HUES64 (cell line): ENCODE results near the gene MX1.

Source experiments
- H3K27ac ChIP-seq: 2 replicates; pipeline ENCODE4 v1.7.0; 2013; ENCODE audit warnings: low read depth, low read length, inconsistent platforms
- H3K27me3 ChIP-seq: 2 replicates; pipeline ENCODE4 v1.6.1; 2013; ENCODE audit warnings: mild to moderate bottlenecking, low read length; ENCODE audit not compliant: insufficient read depth
- H3K36me3 ChIP-seq: 2 replicates; pipeline ENCODE4 v1.6.1; 2013; ENCODE audit warnings: mild to moderate bottlenecking, low read length; ENCODE audit not compliant: insufficient read depth
- H3K4me1 ChIP-seq: 2 replicates; pipeline ENCODE4 v1.6.1; 2013; ENCODE audit warnings: mild to moderate bottlenecking, low read length, moderate library complexity; ENCODE audit not compliant: insufficient read depth
- H3K4me3 ChIP-seq: 2 replicates; pipeline ENCODE4 v1.5.1; 2013; ENCODE audit warnings: mild to moderate bottlenecking, low read length, moderate library complexity
- H3K9ac ChIP-seq: 2 replicates; pipeline ENCODE4 v1.6.1; 2013; ENCODE audit warnings: mild to moderate bottlenecking, low read depth, low read length
- H3K9me3 ChIP-seq: 2 replicates; pipeline ENCODE4 v1.6.1; 2013; ENCODE audit warnings: low read depth, low read length; ENCODE audit not compliant: insufficient read depth
- WGBS: fragments of 150-250, 120-280 bp; methylation state at CpG from one replicate; pipeline ENCODE4 v1.1.7; 2013; ENCODE audit warnings: missing lambda C conversion rate; 5-methylcytosine and 5-hydroxymethylcytosine counted together

The MX1 gene

DNA sequence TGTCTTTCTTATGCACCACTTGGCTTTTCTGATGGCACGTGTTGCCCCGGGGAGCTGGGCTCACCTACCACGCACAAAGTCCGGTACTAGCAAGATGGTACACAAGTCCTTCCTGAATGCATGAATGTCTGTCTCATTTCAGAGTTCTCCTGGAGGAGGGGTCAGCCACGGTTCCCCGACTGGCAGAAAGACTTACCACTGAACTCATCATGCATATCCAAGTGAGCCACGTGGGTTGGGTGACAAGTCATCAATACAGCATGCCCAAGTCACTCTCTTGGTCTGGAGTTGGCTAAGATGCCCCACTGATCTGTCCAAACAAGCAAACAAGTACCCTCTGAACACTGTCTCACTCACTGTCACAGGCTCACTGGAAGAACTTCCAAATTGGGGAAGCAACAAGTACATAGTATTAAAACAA, 28.6 kb upstream of the MX1 start:
- Histone ChIP-seq H3K4me1 (peaks cover 11% of the 10 kb centered on the region), H3K27ac (no peak overlapping the region), H3K9ac (no peak overlapping the region), H3K36me3 (no peaks in the 10 kb centered on the region), H3K9me3 (no peaks in the 10 kb centered on the region), H3K4me3 (no peak overlapping the region), H3K27me3 (no peaks in the 10 kb centered on the region)
- 88% methylated on average over 7 of the region's 7 CpGs for WGBS

DNA sequence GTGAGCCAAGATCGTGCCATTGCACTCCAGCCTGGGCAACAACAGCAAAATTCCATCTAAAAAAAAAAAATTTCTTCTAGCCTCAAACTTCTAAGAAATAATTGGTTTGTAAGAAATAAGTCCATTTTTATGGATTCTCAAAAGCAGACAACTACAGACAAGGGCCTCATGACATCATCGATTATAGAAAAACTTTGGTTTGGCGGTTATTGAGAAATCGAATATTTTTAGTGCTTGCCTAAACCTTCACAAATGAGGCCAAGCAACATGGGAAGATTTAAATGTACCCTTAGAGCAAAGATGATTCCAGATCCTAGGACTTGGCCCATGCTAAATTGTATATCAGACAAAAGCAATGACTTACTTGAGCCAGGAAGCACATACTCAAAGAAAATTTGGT, 27.8 kb upstream of the MX1 start:
- Histone ChIP-seq H3K4me3 (no peak overlapping the region), H3K9ac (no peak overlapping the region), H3K27ac (no peak overlapping the region), H3K36me3 (no peaks in the 10 kb centered on the region), H3K4me1 (peaks cover 11% of the 10 kb centered on the region), H3K27me3 (no peaks in the 10 kb centered on the region), H3K9me3 (no peaks in the 10 kb centered on the region)
- WGBS, result 96% methylated on average over 4 of the region's 4 CpGs

DNA sequence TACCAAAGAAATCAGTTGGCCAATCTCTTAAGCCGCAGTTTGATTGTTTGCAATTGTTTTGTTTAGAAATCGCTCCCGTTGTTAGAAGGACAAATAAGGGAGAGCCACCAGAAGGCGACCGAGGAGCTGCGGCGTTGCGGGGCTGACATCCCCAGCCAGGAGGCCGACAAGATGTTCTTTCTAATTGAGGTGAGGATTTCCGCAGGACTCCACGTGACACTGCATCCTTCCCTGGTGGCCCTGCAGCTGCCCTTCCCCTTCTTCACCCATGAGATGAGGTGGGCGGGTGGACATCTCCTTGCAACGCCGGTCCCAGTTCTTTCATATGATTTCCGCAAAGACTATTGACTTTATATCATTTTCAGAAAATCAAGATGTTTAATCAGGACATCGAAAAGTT, 27.2 kb upstream of the MX1 start:
- H3K4me1 ChIP-seq, result peaks cover 11% of the 10 kb centered on the region
- H3K4me3 ChIP-seq, result no peak overlapping the region
- no peak overlapping the region for H3K27ac ChIP-seq
- no peaks in the 10 kb centered on the region for H3K27me3 ChIP-seq
- 94% methylated on average over 16 of the region's 16 CpGs for WGBS
- H3K36me3 ChIP-seq, result no peaks in the 10 kb centered on the region
- no peaks in the 10 kb centered on the region for H3K9me3 ChIP-seq
- H3K9ac ChIP-seq, result no peak overlapping the region

DNA sequence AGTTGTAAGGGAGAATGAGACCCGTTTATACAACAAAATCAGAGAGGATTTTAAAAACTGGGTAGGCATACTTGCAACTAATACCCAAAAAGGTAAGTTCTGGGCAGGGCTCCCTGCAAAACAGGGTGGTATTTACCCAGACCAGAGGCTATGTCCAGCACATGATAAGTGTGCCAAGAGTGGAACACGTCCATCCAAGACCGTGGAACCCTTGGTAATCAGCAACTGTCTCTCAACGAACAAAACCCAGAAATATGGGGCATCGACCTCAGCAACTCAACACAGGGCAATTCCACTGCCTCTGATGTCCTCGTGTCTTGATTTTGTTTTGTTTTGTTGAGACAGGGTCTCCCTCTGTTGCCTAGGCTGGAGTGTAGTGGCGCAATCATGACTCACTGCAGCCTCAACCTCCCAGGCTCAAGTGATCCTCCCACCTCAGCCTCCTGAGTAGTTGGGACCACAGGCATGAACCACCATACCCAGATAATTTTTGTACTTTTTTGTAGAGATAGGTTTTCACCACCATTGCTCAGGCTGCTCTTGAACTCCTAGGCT, 26.7 kb upstream of the MX1 start:
- no peaks in the 10 kb centered on the region for H3K36me3 ChIP-seq
- 94% methylated on average over 7 of the region's 7 CpGs for WGBS
- no peaks in the 10 kb centered on the region for H3K27me3 ChIP-seq
- no peak overlapping the region for H3K4me3 ChIP-seq
- H3K9ac ChIP-seq, result no peak overlapping the region
- H3K4me1 ChIP-seq, result peaks cover 11% of the 10 kb centered on the region
- no peak overlapping the region for H3K27ac ChIP-seq
- H3K9me3 ChIP-seq, result no peaks in the 10 kb centered on the region

DNA sequence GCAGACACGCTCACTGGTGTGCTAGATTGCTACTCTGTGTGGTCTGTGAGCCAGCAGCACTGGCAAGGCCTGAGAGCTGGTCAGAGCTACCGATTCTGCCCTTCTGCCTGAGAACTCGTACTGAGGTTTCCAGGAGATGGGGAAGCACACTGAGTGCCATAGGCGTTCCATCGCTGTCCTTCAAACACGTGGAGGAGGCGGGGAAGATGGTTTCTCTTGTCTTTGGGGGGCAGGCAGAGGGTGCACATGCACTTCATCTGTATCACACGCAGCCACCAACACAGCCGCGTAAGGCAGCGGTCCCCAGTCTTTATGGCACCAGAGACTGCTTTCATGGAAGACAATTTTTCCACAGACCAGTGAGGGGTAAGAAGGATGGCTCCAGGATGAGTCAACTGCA, 23.8 kb upstream of the MX1 start:
- 95% methylated on average over 11 of the region's 11 CpGs for WGBS
- H3K4me1 ChIP-seq, result peaks cover 2% of the 10 kb centered on the region; the same call in 1 of the 2 replicates

DNA sequence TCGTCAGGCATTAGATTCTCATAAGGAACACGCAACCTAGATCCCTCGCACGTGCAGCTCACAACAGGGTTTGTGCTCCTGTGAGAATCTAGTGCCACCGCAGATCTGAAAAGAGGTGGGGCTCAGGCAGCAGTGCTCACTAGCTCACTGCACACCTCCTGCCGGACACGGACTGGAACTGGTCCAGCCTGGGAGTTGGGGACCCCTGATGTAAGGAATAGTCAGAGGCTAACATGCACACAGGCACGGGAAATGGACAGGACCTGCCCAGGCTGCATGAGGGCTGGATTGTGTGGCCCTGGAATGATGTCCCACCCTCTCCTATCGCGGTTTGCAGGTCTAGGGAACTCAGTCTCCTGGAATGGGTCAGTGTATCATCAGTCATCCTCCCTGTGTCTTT, 23.2 kb upstream of the MX1 start:
- Histone ChIP-seq H3K27ac (no peak overlapping the region), H3K27me3 (no peaks in the 10 kb centered on the region), H3K9ac (no peak overlapping the region), H3K4me3 (no peak overlapping the region), H3K36me3 (no peaks in the 10 kb centered on the region), H3K4me1 (no peaks in the 10 kb centered on the region), H3K9me3 (no peaks in the 10 kb centered on the region)
- 95% methylated on average over 10 of the region's 10 CpGs for WGBS

More for the DNA sequence above, 23.8 kb upstream of the MX1 start:
- Histone ChIP-seq H3K4me3 (no peak overlapping the region), H3K9me3 (no peaks in the 10 kb centered on the region), H3K27me3 (no peaks in the 10 kb centered on the region), H3K9ac (no peak overlapping the region), H3K36me3 (no peaks in the 10 kb centered on the region), H3K27ac (no peak overlapping the region)

DNA sequence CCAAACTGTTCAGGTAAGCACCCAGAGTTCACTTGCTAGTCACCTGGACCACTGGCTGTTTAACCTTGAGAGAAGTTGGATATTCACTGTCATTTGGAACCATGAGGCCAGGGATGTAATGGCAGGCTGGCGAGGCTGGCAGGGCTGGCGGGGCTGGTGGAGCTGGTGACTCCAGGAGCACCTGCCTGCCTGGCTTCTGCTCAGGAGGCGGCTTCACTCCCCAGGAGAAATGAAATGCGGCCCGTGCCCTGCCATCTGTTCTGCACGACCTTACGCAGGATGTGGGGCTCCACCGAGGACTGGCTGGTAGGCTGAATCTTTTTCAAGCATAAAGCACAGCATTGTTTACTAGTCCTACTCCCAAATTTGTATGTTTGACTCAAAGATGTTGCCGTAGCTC, 22.7 kb upstream of the MX1 start:
- Histone ChIP-seq H3K27ac (no peak overlapping the region), H3K9ac (no peak overlapping the region), H3K9me3 (no peaks in the 10 kb centered on the region), H3K36me3 (no peaks in the 10 kb centered on the region), H3K4me3 (no peak overlapping the region), H3K27me3 (no peaks in the 10 kb centered on the region), H3K4me1 (no peaks in the 10 kb centered on the region)
- WGBS, result 96% methylated on average over 9 of the region's 9 CpGs

DNA sequence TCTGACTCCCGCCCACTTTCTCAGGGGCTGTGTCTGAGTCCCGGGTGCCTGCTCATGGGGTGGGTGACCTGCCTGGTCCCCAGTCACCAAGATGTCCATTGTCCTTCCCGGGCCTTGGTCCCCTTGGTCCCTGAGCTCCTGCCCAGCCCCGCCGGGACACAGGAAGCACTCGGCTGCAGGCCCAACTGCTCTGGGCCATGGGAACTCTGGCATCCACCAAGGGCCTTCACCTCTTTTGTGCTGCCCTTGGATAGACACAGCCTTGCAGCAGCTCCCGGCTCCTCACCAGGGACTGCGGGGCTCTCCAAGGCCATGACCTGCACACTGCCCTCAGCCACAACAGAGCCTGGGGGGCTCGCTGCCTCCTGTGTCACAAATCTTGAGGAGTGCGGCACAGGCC, 22.1 kb upstream of the MX1 start:
- Histone ChIP-seq H3K27me3 (no peaks in the 10 kb centered on the region), H3K9ac (no peak overlapping the region), H3K4me3 (no peak overlapping the region), H3K4me1 (no peaks in the 10 kb centered on the region), H3K9me3 (no peaks in the 10 kb centered on the region), H3K27ac (no peak overlapping the region), H3K36me3 (no peaks in the 10 kb centered on the region)
- WGBS, result 93% methylated on average over 10 of the region's 10 CpGs

DNA sequence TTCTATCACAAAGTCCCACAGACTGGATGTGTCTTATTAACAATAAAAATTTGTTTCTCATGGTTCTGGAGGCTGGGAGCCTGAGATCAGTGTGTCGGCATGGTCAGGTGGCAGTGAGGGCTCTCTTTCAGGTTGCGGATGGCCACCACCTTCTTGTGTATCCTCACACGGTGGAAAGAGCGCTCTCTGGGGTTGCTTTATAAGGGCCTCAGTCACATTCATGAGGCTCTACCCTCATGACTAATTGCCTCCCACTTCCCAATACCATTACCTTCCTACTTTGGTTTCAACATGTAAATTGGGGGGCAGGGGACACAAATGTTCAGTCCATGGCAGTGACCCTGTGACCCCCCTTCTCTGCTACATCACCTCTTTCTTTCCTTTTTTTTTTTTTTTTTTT, 20.7 kb upstream of the MX1 start:
- Histone ChIP-seq H3K4me3 (no peak overlapping the region), H3K27ac (no peak overlapping the region), H3K4me1 (no peaks in the 10 kb centered on the region), H3K9me3 (no peaks in the 10 kb centered on the region), H3K36me3 (no peaks in the 10 kb centered on the region), H3K9ac (no peak overlapping the region), H3K27me3 (no peaks in the 10 kb centered on the region)
- 94% methylated on average over 4 of the region's 4 CpGs for WGBS

DNA sequence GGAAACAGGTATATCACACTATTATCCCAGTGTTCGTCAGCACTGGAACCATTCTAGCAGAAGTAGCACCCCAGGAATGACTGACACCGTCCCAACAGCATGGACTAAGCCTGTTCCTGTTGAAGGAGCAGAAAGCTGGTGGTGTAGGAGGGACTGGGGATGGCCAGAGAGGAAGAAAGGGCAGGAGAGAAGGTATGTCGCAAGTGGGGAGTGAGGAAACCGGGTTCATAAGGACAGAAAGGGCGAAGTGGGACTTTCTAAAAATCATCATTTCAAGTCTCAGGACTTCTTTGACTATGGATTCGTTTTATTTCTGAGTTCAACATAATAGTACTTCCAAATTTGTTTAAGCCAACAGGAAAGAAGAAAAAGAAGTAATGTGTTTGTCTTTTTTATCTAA, 19.7 kb upstream of the MX1 start:
- H3K27ac ChIP-seq, result no peak overlapping the region
- H3K36me3 ChIP-seq, result no peaks in the 10 kb centered on the region
- no peaks in the 10 kb centered on the region for H3K9me3 ChIP-seq
- no peaks in the 10 kb centered on the region for H3K4me1 ChIP-seq
- H3K9ac ChIP-seq, result no peak overlapping the region
- 95% methylated on average over 6 of the region's 6 CpGs for WGBS
- no peak overlapping the region for H3K4me3 ChIP-seq
- no peaks in the 10 kb centered on the region for H3K27me3 ChIP-seq

DNA sequence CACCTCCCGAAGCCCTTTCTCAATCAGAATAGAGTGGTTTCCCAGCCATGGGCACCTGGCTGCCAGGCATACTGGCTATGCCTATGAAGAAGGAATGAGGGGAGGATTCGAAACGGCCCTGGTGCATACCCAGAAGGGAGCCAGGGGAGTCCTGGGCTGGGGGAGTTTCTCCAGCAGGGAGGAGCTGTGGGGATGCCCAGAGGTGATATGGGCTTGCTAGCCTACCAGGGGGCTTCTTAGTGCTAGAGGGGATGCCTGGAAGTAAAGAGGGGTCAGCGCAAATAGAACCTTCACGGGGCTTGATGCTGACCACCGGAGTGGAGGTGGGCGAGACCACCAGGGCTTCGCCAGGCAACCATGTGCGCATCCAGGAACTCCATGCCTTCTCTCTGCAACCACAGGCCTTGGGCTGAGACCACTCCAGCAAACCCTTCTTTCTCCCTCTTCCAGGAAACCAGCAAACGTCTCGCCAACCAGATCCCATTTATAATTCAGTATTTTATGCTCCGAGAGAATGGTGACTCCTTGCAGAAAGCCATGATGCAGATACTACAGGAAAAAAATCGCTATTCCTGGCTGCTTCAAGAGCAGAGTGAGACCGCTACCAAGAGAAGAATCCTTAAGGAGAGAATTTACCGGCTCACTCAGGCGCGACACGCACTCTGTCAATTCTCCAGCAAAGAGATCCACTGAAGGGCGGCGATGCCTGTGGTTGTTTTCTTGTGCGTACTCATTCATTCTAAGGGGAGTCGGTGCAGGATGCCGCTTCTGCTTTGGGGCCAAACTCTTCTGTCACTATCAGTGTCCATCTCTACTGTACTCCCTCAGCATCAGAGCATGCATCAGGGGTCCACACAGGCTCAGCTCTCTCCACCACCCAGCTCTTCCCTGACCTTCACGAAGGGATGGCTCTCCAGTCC, 18.2 kb upstream of the MX1 start:
- Histone ChIP-seq H3K9ac (no peak overlapping the region), H3K9me3 (no peaks in the 10 kb centered on the region), H3K27me3 (no peaks in the 10 kb centered on the region), H3K27ac (no peak overlapping the region), H3K36me3 (no peaks in the 10 kb centered on the region), H3K4me1 (no peaks in the 10 kb centered on the region), H3K4me3 (no peak overlapping the region)
- WGBS, result 94% methylated on average over 24 of the region's 24 CpGs
